Dermis blood vessel endothelial cell (primary cell): Measurements from ENCODE around the gene DMRT1. TPM values are rescaled to one million over a fixed set of nuclear protein-coding genes. Genes with fewer than 3 reads are reported as not detected.

ENCODE experiments used
- DNase-seq: peaks from one replicate; pipeline ENCODE4 v3.0.0; 2010
- total RNA-seq: library from RNA; depleted of rRNA; stranded (reverse); fragments of >200 nt; gene quantifications from 2 replicates; pipeline ENCODE4 v1.2.3, GENCODE V29; 2014

The DMRT1 gene
- total RNA-seq, 1 donor from 2014 or later, result not detected

DNA sequence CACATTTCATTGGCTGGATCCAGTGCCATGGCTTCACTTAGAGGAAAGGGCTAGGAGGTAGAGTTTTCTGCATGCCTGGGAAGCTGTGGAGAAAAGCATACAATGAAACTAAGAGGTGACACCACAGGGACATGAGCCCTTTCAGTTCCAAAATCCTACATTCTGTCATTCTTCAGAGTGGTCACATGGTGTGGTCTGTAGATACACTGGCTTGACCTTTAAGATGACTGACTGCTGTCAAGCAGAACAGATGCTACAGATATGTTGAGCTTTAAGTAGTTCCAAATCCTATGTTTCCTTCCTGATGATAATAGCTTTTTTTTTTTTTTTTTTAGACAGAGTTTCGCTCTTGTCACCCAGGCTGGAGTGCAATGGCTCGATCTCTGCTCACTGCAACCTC is 161.2 kb downstream of the DMRT1 start:
- no peak for DNase-seq

DNA sequence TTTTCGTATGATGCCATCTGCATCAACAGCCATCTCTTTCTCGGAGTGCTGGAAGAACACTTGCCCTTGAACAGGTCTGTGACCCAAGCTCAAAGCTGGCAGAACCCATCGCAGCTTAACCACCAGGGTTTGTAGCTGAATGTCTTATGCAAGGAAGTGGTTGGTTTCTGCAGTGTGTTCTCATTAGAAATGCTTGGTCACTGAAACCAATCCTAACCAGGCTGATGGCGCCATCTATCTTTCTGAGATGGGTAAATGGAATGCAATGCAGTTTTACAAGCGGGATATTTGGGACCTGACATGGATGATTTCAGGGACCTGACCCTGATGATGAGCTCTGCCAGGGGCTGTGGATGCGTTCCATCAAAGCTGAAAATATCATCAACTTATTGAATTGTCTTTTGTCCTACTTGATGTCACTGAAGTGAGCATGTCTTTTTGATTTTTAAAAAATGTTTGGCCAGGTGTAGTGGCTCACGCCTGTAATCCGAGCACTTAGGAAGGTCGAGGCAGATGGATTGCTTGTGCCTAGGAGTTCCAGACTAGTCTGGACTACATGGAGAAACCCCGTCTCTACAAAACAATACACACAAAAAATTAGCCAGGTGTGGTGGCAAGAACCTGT is 163.7 kb downstream of the DMRT1 start:
- DNase-seq, result peak; percentile 74

DNA sequence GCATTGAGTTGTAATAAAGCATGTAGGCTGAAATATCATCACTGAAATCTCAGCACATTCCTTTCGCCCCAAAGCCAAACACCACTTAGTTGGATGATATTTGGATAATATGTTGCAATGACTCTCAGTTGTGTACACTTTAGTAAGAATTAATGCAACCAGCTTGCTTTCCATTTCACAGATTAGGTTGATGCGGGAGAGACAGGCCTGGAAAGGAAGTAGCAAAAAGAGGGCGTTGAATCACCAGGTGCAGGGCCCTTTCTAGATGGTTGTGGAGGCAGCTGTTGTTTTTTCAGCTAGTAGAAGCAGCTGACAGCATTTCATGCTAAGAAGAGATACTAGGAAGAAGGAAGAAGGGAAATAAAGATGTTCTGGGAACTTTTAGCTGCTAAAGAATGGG is 165.8 kb downstream of the DMRT1 start:
- no peak for DNase-seq

DNA sequence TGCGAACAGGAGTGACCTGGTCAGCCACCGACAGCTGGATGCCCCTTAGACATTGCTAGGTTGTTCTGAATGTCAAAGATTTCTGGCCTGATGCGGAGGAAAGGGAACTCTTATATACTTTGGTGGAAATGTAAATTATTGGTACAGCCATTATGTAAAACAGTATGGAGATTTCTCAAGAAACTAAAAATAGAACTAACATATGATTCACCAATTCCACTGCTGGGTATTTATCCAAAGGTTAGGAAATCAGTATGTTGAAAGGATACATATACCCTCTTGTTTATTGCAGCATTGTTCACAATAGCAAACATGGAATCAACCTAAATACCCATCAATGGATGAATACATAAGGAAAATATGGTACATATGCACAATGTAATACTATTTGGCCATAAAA is 166.7 kb downstream of the DMRT1 start:
- DNase-seq, result no peak

DNA sequence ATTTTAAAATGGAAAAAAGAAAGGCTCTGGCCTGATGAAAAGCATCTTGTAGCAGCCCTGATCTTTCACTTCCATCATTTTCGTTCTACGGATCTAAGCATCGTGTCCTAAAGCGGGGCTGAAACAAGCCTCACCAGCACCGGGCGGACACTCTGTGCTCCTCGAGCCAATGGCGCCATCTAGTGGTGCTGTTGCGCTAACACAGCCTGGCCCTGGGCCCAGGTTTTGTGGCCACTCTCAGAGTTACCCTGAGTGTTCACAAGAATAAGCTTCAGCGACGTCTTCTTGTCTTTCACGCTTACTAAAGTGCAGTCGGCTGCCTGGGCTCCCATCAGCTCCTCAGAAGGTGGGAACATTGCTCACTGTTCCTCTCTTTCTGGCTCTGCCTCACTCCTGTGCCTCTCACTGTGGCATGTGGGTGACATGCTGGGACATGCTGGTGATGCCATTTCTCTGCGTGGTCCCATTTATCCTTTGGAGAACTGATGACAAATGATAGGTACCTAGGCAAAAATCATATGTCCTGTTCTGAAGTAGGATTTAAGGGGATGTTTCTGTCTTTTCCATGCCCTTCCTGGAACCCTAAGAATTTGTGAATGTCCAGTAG is 167.7 kb downstream of the DMRT1 start:
- DNase-seq, result peak; percentile 87

DNA sequence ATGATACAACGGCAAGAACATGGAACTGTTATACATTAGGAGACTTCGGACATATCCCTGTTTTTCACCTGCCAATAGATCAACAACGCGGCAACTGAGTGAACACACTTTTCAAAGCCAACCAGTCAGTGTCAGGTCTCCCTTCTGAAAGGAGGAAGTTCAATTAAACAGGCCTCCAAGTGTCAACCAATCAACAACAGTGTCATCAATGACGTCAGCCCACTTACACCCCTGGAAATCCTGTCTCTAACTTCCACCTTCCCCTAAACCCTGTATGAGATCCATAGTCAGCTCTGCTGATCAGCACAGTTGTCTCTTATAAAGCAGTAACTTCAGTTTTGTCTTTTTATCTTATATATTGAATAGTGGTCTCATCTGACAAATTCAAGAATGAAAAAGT is 171.5 kb downstream of the DMRT1 start:
- no peak for DNase-seq

DNA sequence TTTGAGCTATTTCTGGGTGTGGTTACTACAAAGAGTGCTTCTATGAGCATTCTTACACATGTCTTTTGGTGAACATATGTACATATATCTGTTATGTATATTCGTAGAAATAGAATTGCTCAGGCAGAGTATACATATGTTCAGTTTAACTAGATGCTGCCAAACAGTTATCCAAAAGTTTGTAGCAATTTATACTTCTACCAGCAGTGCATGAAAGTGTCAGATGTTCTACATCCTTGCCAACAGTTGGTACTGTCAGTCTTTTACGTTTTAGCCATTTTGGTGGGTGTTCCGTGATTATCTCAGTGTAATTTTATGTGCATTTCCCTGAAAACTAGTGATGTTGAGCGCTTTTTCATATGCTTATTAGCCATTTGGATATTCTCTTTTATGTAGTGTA is 172.7 kb downstream of the DMRT1 start:
- no peak for DNase-seq

DNA sequence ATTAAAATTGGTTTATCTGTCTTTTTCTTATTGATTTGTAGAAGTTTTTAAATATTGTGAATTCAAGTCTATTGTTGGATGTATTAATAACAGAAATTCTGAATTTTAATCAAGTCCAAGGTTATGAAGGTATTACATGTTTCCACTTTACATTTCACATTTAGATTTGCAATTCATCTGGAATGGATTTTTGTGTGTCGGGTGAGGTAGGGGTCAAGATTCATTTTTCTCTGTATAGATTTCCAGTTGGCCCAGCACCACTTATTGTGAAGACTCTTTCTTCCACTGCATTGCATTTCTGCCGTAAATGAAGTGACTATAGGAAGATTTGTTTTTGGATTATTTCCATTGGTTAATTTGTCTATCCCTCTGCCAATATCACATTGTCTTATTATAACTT is 173.1 kb downstream of the DMRT1 start:
- no peak for DNase-seq

DNA sequence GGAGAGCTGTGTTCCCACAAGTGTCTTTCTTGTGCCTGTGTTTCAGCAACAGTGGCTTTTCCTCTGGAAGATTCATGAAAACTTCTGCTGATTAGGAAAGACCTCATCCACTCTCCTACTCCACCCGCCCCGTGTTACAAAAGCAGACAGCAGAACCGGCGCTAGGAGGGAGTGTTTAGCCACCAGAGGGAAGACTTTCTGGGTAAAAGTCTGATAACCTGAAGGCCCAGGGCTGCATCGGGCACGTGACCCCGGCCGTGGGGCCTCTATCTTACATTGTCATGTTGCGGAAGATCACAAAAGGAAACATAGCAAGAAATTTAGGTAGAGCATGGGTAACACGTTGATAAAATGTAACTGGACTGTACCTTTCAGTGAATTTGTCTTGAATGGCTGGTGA is 176.6 kb downstream of the DMRT1 start:
- DNase-seq, result peak; percentile 24

Other genes starting within 250 kb of the DMRT1 start
- gene DMRT3, start 135.0 kb downstream of the DMRT1 start, total RNA-seq, result not detected in 2 replicates
- not detected in 2 replicates for gene DMRT2, start 208.7 kb downstream of the DMRT1 start, total RNA-seq